Body of pancreas (tissue), 4 donors: ENCODE results near the gene SLC35F3.

ENCODE experiments used
- CTCF ChIP-seq, 7 experiments: fragments of 450-650 bp in 4 of 7; fragments of 200-600 bp in 3 of 7; sonication (generic) in 3 of 7; IDR thresholded peaks; one replicate each; pipeline ENCODE4 v1.5.1; 2016 to 2019; ENCODE audit warnings: antibody characterized with exemption in 7 of 7
- POLR2A ChIP-seq, 3 donors: fragments of 450-650 bp; IDR thresholded peaks; one replicate each; pipeline ENCODE4 v1.6.1; 2016; ENCODE audit warnings: antibody characterized with exemption in 3 of 3, mild to moderate bottlenecking in 2 of 3

GRCh38 chr1:233928123-233928522 is 23.6 kb downstream of the SLC35F3 start:
- TF ChIP-seq POLR2A (IDR thresholded peaks at IDR 0.05) = no peak
- TF ChIP-seq CTCF (IDR thresholded peaks at IDR 0.05) = no peak
